ENCODE data around the gene ASCC3. TPM values are rescaled to one million over a fixed set of nuclear protein-coding genes. Genes with fewer than 3 reads are reported as not detected.

ASCC3 gene
- total RNA-seq, 1 experiment from 2014 or later = 48.2 TPM

- H3K36me3 Mint-ChIP-seq (ENCODE audit: insufficient read depth, unreplicated experiment) = peaks cover 14% of the 10 kb centered on the region
- TF ChIP-seq CTCF (IDR thresholded peaks at IDR 0.05; ENCODE audit: insufficient read depth in 1 of 2, low read depth in 1 of 2, low read length in 1 of 2, severe bottlenecking in 1 of 2, unreplicated experiment in 1 of 2) = no peak
- DNase-seq = no peak
- H3K4me1 ChIP-seq = no peaks in the 10 kb centered on the region
- ChIA-PET CTCF (no interaction called here), POLR2A (no interaction called here)
- H3K4me3 ChIP-seq (ENCODE audit: low read depth, low read length) = no peak overlapping the region
- H3K27me3 ChIP-seq (replicated peaks; ENCODE audit: control insufficient read depth, insufficient read depth, low read length) = no peaks in the 10 kb centered on the region
- intact Hi-C loops (cut with micrococcal nuclease; ENCODE audit: unreplicated experiment) = no loop called here
- H3K36me3 ChIP-seq (ENCODE audit: control insufficient read depth, insufficient read depth, low read length) = no peaks in the 10 kb centered on the region
- no peaks in the 10 kb centered on the region for H3K9me3 ChIP-seq
- BruUV-seq (replicated peaks) = no TSS peak
- no peaks in the 10 kb centered on the region for H3K27me3 Mint-ChIP-seq (ENCODE audit: insufficient read depth, unreplicated experiment)
- H3K4me1 Mint-ChIP-seq (ENCODE audit: low read depth, unreplicated experiment) = no peaks in the 10 kb centered on the region
- H3K4me3 Mint-ChIP-seq (ENCODE audit: unreplicated experiment) = no peak overlapping the region
- peaks cover 11% of the 10 kb centered on the region for H3K9me3 Mint-ChIP-seq (ENCODE audit: unreplicated experiment)
- no peak overlapping the region for H3K27ac Mint-ChIP-seq (ENCODE audit: unreplicated experiment)
Measured at GRCh38 chr6:100695445-100695844, 185.7 kb downstream of the ASCC3 start.

DNA sequence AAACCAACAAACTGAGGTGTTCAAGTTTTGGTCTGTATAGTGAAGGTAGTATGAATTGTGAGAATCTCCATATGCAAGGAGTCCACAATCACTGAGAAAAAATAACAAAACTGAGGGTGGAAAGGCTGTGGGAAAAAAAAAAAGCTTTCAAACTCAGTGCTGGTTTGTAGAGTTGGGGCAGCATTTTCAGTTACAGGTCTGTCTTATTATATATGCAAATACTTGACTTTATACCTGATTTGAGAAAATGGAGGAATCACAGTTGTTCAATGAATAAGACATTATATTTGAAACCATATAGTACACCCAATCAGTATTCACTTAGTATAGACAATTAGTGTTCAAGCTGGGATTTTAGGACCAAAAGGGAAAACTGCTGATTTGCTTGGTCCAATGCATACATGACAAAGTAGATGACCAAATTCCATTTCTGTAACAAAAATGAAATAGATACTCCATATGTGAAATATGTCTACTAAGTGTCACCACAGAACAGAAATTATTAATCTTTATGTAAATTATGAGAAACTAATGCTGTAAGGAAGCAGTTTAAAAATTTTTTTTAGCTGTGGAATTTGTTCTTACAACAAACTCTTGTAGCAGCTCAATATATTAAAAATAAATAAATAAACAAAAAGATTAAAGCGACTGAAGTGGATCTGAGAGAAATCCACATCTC is 187.7 kb downstream of the ASCC3 start:
- POLR2A ChIA-PET = no interaction called here
- CTCF ChIA-PET = no interaction called here
- H3K4me3 Mint-ChIP-seq (ENCODE audit: unreplicated experiment) = no peak overlapping the region
- Histone ChIP-seq H3K36me3 (ENCODE audit: control insufficient read depth, insufficient read depth, low read length) (no peaks in the 10 kb centered on the region), H3K4me3 (ENCODE audit: low read depth, low read length) (no peak overlapping the region), H3K27me3 (replicated peaks; ENCODE audit: control insufficient read depth, insufficient read depth, low read length) (no peaks in the 10 kb centered on the region), H3K9me3 (no peaks in the 10 kb centered on the region), H3K4me1 (no peaks in the 10 kb centered on the region)
- H3K4me1 Mint-ChIP-seq (ENCODE audit: low read depth, unreplicated experiment) = no peaks in the 10 kb centered on the region
- intact Hi-C loops (cut with micrococcal nuclease; ENCODE audit: unreplicated experiment) = no loop called here
- no TSS peak for BruUV-seq (replicated peaks)
- H3K36me3 Mint-ChIP-seq (ENCODE audit: insufficient read depth, unreplicated experiment) = no peaks in the 10 kb centered on the region
- H3K27me3 Mint-ChIP-seq (ENCODE audit: insufficient read depth, unreplicated experiment) = no peaks in the 10 kb centered on the region
- H3K9me3 Mint-ChIP-seq (ENCODE audit: unreplicated experiment) = no peaks in the 10 kb centered on the region
- no peak for TF ChIP-seq CTCF (IDR thresholded peaks at IDR 0.05; ENCODE audit: insufficient read depth in 1 of 2, low read depth in 1 of 2, low read length in 1 of 2, severe bottlenecking in 1 of 2, unreplicated experiment in 1 of 2)
- DNase-seq = no peak
- no peak overlapping the region for H3K27ac Mint-ChIP-seq (ENCODE audit: unreplicated experiment)

- H3K27ac Mint-ChIP-seq (ENCODE audit: unreplicated experiment) = no peak overlapping the region
- intact Hi-C loops (cut with micrococcal nuclease; ENCODE audit: unreplicated experiment) = no loop called here
- DNase-seq = no peak
- H3K4me3 Mint-ChIP-seq (ENCODE audit: unreplicated experiment) = no peak overlapping the region
- no peaks in the 10 kb centered on the region for H3K27me3 Mint-ChIP-seq (ENCODE audit: insufficient read depth, unreplicated experiment)
- Histone ChIP-seq H3K27me3 (replicated peaks; ENCODE audit: control insufficient read depth, insufficient read depth, low read length) (no peaks in the 10 kb centered on the region), H3K36me3 (ENCODE audit: control insufficient read depth, insufficient read depth, low read length) (no peaks in the 10 kb centered on the region), H3K4me1 (no peaks in the 10 kb centered on the region), H3K4me3 (ENCODE audit: low read depth, low read length) (no peak overlapping the region), H3K9me3 (no peaks in the 10 kb centered on the region)
- no peaks in the 10 kb centered on the region for H3K4me1 Mint-ChIP-seq (ENCODE audit: low read depth, unreplicated experiment)
- ChIA-PET POLR2A (no interaction called here), CTCF (no interaction called here)
- no TSS peak for BruUV-seq (replicated peaks)
- no peaks in the 10 kb centered on the region for H3K36me3 Mint-ChIP-seq (ENCODE audit: insufficient read depth, unreplicated experiment)
- no peaks in the 10 kb centered on the region for H3K9me3 Mint-ChIP-seq (ENCODE audit: unreplicated experiment)
- no peak for TF ChIP-seq CTCF (IDR thresholded peaks at IDR 0.05; ENCODE audit: insufficient read depth in 1 of 2, low read depth in 1 of 2, low read length in 1 of 2, severe bottlenecking in 1 of 2, unreplicated experiment in 1 of 2)
Measured at GRCh38 chr6:100691972-100692371, 189.2 kb downstream of the ASCC3 start.

Measured in Caco-2 (cell line).